Activated naive CD8-positive, alpha-beta T cell treated with anti-CD3 and anti-CD28 coated beads, Interleukin-2, amount 50 U/mL, for 16 hours (primary cell): Measurements from ENCODE around the gene CCNI2.

Experiments used
- DNase-seq: peaks from one replicate; pipeline ENCODE4 v3.0.0-alpha.2; 2020; ENCODE audit warnings: low read depth, low spot score

The CCNI2 gene, protein sequence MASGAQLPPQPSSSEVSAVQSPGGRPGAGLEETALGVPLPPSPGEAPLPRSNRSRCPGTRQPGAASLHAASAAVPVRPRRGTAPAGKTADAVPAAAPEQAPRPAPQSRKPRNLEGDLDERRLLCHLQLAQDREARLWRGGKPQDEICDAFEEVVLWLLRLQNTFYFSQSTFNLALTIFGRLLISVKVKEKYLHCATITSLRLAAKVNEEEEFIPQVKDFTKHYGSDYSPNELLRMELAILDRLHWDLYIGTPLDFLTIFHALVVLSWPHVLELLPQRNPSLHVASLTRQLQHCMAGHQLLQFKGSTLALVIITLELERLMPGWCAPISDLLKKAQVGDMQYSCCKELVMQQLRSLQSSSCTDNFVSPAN

DNA sequence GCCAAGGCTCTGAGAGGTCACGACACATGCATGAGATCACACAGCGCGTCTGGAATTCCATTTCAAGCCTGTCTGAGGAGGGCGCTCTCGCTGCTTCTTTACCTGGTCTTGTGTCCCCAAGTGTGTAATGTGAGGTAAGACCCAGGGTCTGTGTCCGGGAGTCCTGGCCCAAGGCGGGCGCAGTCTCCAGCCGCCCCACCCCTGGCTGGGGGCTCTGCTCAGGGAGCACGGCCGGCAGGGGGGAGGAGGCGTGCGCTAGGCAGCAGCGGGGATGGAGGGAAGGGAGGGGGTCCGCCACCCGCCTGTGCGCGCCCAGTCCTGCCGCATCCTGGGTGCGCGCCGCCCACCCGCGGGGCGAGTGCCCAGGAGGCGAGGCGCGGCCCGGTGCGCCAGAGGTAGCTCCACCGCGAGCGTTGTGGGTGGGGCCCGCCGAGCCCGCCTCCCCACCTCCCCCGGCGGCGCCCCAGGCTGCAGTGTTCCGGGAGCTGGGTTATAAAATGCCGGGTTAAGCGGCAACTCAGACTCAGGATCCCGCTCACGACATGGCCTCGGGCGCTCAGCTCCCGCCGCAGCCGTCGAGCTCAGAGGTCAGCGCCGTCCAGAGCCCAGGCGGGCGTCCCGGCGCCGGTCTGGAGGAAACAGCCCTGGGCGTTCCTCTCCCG, at the start of gene CCNI2:
Gene CCNI2, plus strand, starts transcription at position 473 of the 662 bp plus-strand sequence. Its CDS starts 70 bp downstream, at position 543.
- peak; percentile 39 for DNase-seq

DNA sequence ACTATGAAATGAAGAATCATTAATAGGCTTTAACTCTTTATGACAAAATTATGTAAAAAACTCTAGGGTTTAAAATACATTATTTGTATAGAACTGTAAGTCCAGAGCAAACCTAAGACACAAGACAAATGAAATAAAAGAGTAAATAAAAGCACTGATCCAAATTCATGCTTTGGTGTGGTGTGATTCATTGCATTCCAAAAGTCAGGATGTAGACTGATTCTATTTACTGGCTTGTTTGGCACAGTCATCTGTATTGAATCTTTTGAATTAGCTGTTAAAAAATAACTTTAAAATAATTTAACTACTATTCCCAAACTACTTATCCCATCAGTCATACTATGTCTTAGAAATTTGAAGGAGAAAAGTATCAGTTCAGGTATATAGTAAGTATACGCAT, 42.4 kb upstream of the CCNI2 start:
- no peak for DNase-seq

DNA sequence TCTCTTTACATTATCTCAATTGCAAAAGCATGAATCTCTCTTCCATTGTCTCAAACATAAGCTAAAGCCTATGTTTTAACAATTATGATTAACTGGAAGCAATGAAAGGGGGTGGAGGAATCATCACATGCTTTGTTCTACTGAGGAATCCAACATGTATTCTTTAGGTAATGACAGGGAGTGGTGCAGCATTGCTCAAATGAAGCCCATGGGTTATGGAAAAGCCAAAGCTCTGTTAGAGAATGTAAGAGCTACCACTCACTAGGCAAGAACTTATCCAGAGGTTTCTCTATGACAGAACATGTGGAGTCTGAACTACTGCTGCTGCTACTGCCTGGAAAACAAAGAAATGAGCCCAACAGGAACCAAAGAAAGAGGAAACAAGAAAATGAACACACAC, 38.6 kb upstream of the CCNI2 start:
- DNase-seq, result no peak

DNA sequence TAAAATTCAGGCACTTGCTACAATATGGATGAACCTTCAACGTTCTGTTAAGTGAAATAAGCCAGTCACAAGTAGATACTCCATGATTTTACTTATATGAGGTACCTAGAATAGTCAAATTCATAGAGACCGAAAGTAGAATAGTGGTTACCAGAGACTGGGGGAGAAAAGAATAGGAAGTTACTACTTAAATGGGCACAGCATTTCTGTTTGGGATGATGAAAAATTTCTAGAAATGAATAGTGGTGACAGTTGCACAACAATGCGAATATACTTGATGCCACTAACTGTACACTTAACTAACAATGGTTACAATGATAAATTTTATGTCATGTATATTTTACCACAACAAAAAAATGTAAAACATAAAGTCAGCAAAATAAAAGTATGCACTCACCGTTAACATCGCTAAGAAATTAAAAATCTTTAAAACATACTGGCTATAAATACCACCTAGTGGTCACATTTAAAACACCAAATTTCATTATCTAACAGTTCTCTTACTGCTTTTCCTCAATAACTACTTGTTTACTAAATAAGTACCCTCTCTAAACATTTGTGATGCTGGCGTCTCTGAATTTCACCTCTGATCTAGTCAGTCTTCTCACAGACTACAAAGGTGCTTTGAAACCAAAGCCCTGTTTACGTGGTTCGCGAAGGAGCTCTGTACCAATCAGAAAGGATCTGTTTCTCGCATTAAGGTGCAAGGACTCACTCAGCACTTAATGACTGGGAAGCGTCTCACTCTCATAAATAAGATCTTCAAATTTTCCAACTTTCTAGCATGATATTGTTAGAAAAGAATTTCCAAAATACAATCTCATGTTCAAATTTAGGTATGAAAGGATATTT, 32.5 kb upstream of the CCNI2 start:
- DNase-seq, result no peak

DNA sequence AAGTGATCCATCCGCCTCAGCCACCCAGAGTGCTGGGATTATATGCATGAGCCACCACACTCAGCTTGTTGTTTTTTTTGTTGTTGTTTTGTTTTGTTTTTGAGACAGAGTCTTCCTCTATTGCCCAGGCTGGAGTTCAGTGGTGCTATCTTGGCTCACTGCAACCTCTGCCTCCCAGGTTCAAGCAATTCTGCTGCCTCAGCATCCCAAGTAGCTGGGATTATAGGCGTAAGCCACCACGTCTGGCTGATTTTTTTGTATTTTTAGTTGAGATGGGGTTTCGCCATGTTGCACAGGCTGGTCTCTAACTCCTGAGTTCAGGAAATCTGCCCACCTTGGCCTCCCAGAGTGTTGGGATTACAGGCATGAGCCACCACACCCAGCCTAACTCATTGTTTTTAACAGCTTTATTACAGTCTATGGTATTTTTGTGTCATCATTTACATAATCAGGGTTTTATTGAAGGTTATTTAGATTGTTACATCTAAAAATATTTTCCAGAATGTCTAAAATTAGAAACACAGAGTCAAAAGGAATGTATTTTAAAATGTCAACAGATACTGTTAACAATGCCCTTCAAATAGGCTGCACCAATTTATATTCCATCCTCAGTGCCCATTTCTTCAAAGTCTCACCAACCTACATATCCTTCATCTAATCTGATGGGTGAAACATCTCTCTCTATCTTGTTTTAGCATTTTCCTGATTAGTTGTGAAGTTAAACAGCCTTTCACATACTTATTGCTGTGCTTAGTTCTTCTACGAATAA, 28.5 kb upstream of the CCNI2 start:
- no peak for DNase-seq

DNA sequence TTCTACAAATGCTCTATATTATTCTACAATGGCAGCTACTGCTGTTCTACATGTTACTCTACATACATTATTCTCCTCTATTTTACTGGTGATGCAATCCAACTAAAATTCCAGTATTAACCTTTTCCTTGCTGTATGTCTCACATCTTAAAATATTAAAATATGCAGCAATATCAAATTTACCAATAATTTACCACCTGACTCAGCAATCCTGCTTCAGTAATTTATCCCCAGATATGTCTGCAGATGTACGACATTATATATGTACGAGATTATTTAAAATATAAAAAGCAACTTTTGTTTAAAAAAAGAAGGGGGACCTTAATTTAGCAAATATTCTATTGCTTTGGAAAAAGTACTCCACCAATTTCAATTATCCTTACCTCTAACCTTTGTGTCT, 21.5 kb upstream of the CCNI2 start:
- DNase-seq, result no peak

DNA sequence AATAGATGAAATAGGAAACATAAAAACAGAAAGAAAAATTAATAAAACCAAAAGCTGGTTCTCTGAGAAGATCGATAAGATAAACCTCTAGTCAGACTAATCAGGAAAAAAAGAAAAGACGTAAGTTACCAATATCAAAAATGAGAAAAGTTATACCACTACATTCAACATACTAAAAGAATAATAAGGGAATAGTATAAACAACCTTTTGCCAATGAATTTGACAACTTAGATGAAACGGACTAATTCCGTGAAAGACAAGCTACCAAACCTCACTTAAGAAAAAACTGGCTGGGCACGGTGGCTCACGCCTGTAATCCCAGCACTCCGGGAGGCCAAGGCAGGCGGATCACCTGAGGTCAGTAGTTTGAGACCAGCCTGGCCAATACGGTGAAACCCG, 17.3 kb upstream of the CCNI2 start:
- DNase-seq, result no peak

DNA sequence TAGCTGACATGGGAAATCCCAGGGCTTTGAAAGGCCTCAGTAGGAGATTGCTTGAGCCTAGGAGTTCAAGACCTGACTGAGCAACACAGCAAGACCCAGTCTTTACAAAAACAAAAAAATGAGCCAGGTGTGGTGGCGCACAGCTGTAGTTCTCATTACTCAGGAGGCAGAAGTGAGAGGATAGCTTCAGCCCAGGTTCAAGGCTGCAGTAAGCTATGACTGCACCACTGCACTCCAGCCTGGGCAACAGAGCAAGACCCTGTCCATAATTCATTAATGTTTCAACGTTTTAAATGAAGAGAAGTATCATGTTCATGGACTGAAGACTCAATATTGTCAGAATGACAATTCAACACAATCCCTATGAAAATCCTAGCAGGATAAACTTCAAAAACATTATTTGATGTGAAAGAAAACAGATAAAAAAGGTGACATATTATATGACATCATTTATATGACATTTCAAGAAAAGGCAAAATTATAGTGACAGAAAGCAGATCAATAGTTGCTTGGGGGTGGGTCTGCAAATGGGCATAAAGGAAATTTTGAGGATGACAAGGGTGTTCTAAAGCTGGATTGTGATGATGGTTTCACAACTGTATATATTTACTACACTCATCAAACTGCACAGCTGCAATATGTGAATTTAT, 13.6 kb upstream of the CCNI2 start:
- DNase-seq, result no peak

DNA sequence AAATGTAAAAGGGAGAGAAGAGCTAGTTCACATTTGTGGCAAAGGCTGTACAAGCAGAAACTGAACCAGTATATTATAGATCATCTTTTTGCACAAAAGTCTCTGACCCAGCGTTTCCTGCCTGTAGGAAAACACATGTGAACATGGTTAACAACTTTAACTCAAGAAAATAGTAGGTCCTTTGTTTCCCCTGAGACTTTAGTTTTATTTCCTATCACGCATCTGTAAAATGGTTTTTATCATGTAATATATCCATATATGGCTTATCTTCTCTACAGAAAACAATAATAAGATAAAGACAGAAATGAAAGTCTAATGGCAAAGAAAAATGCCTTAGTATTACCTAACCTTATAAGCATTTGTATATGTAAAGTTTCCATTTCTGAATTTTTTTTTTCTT, 12.5 kb upstream of the CCNI2 start:
- no peak for DNase-seq

DNA sequence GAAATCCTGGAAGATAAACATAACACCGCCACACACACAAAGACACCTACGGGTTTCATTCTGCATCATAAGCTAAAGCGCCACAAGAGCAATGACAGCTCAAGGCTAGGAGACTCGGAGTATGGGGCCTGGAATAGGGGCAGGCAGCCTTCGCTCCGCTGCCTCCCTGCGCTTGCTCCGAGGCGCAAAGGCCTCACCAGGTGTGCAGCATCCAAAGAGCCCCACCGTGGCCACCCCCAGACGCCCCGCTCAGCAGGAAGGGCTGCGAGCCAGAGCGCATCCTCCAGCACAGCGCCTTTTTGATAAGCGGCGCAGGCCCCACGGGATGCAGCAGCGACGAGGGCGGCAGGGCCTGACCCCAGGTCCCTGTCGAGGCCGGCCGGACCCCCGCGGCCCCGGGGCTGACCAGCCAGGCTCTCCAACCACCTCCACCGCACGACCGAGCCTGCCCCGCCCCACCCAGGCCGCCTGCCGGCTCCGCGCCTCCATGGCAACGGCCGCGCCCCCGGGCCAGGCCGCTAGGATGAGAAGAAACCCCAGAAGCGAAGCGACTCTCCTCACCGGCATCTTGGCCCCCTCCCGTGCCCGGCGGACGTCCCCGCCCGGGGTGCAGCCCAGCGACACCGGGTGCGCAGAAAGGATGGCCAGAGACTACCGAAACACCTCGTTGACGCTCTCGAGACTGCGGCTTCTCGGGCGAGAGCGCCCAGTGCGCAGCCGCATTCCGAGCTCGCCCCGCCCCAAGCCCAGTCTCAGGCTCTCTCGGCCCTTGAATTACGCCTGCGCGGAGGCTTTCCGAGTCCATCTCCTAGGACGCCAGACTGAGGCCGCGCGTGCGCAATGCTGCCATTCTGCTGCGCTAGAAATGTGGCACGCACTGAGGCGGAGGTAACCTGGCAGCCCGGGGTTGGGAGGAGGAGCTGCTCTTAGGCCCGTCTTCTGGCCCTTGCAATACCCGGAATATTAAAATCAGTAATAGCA, 10.1 kb upstream of the CCNI2 start, which contains the start of gene KIF3A:
Gene KIF3A, minus strand, starts transcription at position 694 of the 981 bp plus-strand sequence. Its CDS starts 127 bp downstream, at position 567.
- peak; percentile 97 for DNase-seq

DNA sequence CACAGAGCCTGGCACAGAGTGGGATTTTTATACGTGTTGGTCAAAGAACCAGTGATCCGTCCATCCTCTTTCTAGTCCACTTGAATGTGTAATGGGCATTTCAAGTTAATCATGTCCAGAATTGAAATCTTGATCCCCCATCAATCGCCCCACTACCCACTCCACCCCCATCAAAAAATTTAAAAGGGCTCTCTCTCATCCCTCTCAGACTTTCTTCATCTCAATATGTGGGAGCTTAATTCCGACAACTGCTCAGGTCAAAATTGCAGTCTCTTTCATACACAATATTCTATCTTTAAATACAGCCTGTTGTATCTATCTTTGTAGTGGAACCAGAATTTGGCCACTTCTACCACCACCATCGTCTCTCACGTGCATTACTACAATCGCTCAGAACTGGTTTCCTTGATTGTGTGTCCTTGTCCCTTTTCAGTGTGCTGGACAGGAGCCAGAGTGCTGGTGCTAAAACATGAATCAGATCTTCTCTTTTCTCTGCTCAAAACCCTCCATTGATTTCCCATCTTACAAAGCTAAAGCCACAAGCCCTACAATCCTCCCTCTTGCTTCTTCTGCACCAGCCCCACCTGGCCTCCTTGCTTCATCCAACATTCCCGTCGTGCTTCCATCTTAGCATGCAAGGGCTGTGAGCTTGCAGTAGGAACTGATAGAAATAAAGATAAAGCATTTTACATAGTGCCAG, 9.1 kb upstream of the CCNI2 start:
- no peak for DNase-seq

DNA sequence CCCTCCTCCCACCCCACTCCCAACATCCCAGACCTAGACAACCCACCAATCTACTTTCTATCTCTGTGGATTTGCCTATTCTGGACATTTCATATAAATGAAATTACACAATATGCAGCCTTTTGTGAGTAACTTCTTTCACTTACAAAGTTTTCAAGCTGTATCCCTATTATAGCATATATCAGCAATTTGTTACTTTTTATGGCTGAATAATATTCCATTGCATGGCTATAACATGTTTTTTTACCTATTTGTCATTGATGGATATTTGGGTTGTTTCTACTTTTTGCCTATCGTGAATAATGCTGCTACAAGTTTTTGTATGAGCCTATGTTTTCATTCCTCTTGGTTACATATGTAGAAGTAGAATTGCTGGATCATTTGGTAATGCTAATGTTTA, 8.0 kb upstream of the CCNI2 start:
- DNase-seq, result no peak

DNA sequence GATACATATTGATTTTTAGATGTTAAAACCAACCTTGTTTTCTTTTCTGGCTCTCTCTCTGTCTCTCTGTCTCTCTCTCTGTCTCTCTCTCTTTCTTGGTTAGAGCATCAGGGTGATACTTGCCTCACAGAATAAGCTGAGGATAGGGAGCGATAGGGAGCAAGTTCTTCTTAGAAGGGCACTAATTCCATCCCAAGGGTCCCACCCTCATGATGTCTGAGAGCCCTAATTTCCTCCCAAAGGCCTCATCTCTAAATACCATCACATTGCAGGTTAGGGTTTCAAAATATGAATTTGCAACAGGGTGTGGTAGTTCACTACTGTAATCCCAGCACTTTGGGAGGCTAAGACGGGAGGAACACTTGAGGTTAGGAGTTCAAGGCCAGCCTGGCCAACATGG, 5.1 kb upstream of the CCNI2 start:
- DNase-seq, result no peak

DNA sequence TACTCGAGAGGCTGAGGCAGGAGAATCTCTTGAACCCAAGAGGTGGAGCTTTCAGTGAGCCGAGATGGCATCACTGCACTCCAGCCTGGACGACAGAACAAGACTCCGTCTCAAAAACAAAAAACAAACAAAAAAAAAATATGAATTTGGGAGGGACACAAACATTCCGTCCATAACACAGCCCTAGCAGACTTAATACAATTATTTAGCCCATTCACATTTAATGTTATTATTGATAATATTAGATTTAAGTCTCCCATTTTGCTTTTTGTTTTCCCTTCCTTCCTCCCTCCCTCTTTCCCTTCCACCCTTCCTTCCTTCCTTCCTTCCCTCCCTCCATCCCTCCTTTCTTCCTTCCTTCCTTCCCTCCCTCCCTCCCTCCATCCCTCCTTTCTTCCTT, 4.6 kb upstream of the CCNI2 start:
- DNase-seq, result no peak

DNA sequence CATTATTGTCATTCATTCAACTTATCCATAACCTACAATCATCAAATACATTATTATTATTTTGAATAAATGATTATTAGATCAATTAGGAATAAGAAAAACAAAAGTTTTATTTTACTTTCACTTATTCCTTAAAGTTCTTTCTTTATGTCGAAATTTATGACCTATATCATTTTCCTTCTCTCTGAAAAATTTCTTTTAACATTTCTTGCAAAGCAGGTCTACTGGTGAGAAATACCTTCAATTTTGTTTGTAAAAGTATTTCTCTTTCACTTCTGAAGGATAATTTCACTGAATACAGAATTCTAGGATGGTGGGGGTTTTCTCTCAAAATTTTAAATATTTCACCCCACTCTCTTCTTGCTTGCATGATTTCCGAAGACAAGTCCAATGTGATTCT, 2.6 kb upstream of the CCNI2 start:
- DNase-seq, result no peak

DNA sequence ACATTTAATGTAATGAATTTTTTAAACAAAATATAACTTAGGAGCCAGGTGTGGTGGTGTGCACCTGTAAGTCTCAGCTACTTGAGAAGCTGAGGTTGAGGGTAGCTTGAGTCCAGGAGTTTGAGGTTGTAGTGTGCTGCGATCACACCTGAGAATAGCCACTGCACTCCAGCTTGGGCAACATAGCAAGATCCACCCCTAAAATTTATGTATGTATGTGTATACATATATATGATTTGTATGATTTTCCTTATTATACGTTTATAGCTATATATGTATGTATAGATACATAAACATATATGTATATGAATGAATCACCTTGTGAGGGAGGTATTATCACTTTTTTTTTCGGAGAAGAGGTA, 653 bp upstream of the CCNI2 start:
- no peak for DNase-seq

DNA sequence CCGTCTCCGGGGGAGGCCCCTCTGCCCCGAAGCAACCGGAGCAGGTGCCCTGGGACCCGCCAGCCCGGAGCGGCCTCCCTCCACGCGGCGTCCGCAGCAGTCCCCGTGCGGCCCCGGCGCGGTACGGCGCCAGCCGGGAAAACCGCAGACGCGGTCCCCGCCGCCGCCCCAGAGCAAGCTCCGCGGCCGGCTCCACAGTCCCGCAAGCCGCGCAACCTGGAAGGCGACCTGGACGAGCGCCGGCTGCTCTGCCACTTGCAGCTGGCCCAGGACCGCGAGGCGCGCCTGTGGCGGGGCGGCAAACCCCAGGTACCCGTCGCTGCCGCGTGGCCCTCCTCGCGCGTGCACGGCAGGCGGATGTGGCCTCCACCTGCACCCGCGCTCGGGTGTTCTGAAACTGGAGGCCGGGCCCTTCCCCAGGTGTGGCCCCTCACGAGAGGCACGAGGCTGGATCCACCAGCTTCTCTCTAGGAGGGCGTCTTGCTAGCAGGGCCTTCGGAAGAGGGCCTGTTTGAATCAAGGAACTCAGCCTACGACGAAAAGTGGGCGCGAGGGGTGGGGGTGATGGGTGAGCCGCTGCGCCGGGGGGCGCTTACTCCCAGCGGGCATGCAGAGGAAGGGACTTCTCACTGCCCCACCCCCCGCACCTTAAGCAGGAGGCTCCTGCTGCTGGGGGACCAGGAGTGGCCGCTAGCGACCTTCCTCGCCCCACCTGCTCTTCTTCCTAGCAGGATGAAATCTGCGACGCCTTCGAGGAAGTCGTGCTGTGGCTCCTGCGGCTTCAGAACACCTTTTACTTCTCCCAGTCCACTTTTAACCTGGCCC, 602 bp downstream of the CCNI2 start:
- DNase-seq, result no peak

DNA sequence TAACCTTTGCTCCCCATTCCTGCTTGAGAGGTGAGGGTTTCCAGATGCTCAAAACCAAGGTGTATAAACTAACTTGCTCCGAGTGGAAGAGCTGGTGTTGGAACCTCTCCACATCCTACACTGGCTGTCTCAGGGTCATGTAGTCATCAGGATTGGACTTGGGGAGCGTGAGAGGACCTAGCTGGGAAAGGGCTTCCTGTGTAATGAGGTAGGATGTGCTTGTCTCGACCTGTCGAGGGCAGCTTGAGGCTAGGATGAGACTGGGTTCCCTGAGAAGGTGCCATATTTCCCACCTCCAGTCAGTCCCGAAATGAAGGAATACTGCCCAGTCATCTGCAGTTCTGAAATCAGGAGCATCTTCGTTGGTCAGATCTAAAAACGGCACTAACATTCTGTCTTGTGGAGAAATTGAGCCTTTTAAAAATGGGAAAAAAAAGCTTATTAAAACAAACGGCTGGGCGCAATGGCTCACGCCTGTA, 1.3 kb downstream of the CCNI2 start:
- no peak for DNase-seq
